HG03521 (cell line): ENCODE measurements around the gene UBALD2.
"Not testable (repeated sequence)": the region's sequence is repeated elsewhere in the genome, so short reads cannot be mapped to it uniquely, and the experiment has no call there.

Experiments used
- ATAC-seq: cut with Tn5 transposase; IDR thresholded peaks from one replicate; pipeline ENCODE4 v1.9.1; 2021; ENCODE audit warnings: mild to moderate bottlenecking, moderate library complexity; ENCODE audit not compliant: unreplicated experiment

UBALD2 gene

GRCh38 chr17:76264755-76265623, at the start of gene UBALD2:
Gene UBALD2, plus strand, starts transcription at chr17:76265348. Its CDS starts 158 bp downstream, at chr17:76265506.
- ATAC-seq: peak; percentile 78

- no peak for ATAC-seq
Measured at GRCh38 chr17:76217081-76217480, 48.1 kb upstream of the UBALD2 start.

GRCh38 chr17:76219670-76220383, 45.3 kb upstream of the UBALD2 start:
- no peak for ATAC-seq

- no peak for ATAC-seq
Measured at GRCh38 chr17:76223802-76224201, 41.3 kb upstream of the UBALD2 start.

GRCh38 chr17:76225373-76226086, 39.6 kb upstream of the UBALD2 start:
- ATAC-seq: not testable (repeated sequence)

GRCh38 chr17:76226749-76227148, 38.4 kb upstream of the UBALD2 start:
- not testable (repeated sequence) for ATAC-seq

- no peak for ATAC-seq
Measured at GRCh38 chr17:76232342-76232741, 32.8 kb upstream of the UBALD2 start.

GRCh38 chr17:76233588-76234353, 31.4 kb upstream of the UBALD2 start:
- no peak for ATAC-seq

GRCh38 chr17:76234354-76234679, 30.8 kb upstream of the UBALD2 start:
- ATAC-seq: no peak

- no peak for ATAC-seq
Measured at GRCh38 chr17:76235883-76236282, 29.3 kb upstream of the UBALD2 start.

- ATAC-seq: no peak
Measured at GRCh38 chr17:76236603-76237002, 28.5 kb upstream of the UBALD2 start.

GRCh38 chr17:76237859-76238313, 27.3 kb upstream of the UBALD2 start:
- ATAC-seq: no peak

- ATAC-seq: no peak
Measured at GRCh38 chr17:76238847-76239537, 26.2 kb upstream of the UBALD2 start.

- peak; percentile 7 for ATAC-seq
Measured at GRCh38 chr17:76239538-76240274, 25.4 kb upstream of the UBALD2 start.

GRCh38 chr17:76240461-76241203, 24.5 kb upstream of the UBALD2 start, which contains the start of gene RNF157:
Gene RNF157, minus strand, starts transcription at chr17:76240493. Its CDS starts 253 bp downstream, at chr17:76240240.
- peak; percentile 65 for ATAC-seq

GRCh38 chr17:76241204-76241538, 24.0 kb upstream of the UBALD2 start:
- ATAC-seq: no peak

GRCh38 chr17:76241691-76242255, 23.4 kb upstream of the UBALD2 start:
- ATAC-seq: no peak
